HG02763 (cell line): ENCODE data around the gene PLEKHB1.

Experiments used
- ATAC-seq: cut with Tn5 transposase; IDR thresholded peaks from one replicate; pipeline ENCODE4 v1.9.1; 2021; ENCODE audit warnings: mild to moderate bottlenecking, moderate library complexity; ENCODE audit not compliant: unreplicated experiment

The PLEKHB1 gene

GRCh38 chr11:73645972-73646631, at the start of gene PLEKHB1:
PLEKHB1 (plus strand) TSS chr11:73646581; CDS start chr11:73646609, 28 bp downstream.
- no peak for ATAC-seq

GRCh38 chr11:73597336-73597955, 48.9 kb upstream of the PLEKHB1 start:
- ATAC-seq = no peak

GRCh38 chr11:73597956-73598718, 48.2 kb upstream of the PLEKHB1 start, which contains the start of gene FAM168A:
FAM168A (minus strand) TSS chr11:73598112; CDS start chr11:73468474, 129,638 bp downstream.
- ATAC-seq = peak; percentile 94

- ATAC-seq = no peak
Observed at GRCh38 chr11:73598719-73599379, 47.5 kb upstream of the PLEKHB1 start.

GRCh38 chr11:73612601-73613140, 33.7 kb upstream of the PLEKHB1 start:
- ATAC-seq = no peak

- no peak for ATAC-seq
Observed at GRCh38 chr11:73614591-73614990, 31.8 kb upstream of the PLEKHB1 start.

GRCh38 chr11:73622926-73623593, 23.3 kb upstream of the PLEKHB1 start:
- ATAC-seq = no peak

- ATAC-seq = no peak
Observed at GRCh38 chr11:73623686-73624085, 22.7 kb upstream of the PLEKHB1 start.

GRCh38 chr11:73625696-73626318, 20.6 kb upstream of the PLEKHB1 start:
- ATAC-seq = no peak

- no peak for ATAC-seq
Observed at GRCh38 chr11:73629907-73630306, 16.5 kb upstream of the PLEKHB1 start.

- ATAC-seq = no peak
Observed at GRCh38 chr11:73632996-73633395, 13.4 kb upstream of the PLEKHB1 start.

- no peak for ATAC-seq
Observed at GRCh38 chr11:73633999-73634398, 12.4 kb upstream of the PLEKHB1 start.

- no peak for ATAC-seq
Observed at GRCh38 chr11:73635721-73636120, 10.7 kb upstream of the PLEKHB1 start.

GRCh38 chr11:73636249-73636648, 10.1 kb upstream of the PLEKHB1 start:
- ATAC-seq = no peak

GRCh38 chr11:73637012-73637411, 9.4 kb upstream of the PLEKHB1 start:
- ATAC-seq = no peak

GRCh38 chr11:73640592-73640991, 5.8 kb upstream of the PLEKHB1 start:
- no peak for ATAC-seq

GRCh38 chr11:73641668-73642067, 4.7 kb upstream of the PLEKHB1 start:
- no peak for ATAC-seq

GRCh38 chr11:73645121-73645969, 1.0 kb upstream of the PLEKHB1 start:
- ATAC-seq = no peak

GRCh38 chr11:73647459-73648100, 1.2 kb downstream of the PLEKHB1 start:
- no peak for ATAC-seq
